ENCODE results near the gene CERK.

CERK gene

GRCh38 chr22:46676881-46677280, 61.2 kb downstream of the CERK start:
- H3K4me3 ChIP-seq (ENCODE audit: control insufficient read depth, low read depth, low read length) = no peak overlapping the region
- TF ChIP-seq CTCF (IDR thresholded peaks at IDR 0.05; ENCODE audit: control insufficient read depth, insufficient read depth, low read depth, low read length, missing control alignments) = no peak
- DNase-seq (ENCODE audit: low read depth) = no peak

- H3K4me3 ChIP-seq (ENCODE audit: control insufficient read depth, low read depth, low read length) = no peak overlapping the region
- DNase-seq (ENCODE audit: low read depth) = no peak
- TF ChIP-seq CTCF (IDR thresholded peaks at IDR 0.05; ENCODE audit: control insufficient read depth, insufficient read depth, low read depth, low read length, missing control alignments) = no peak
Observed at GRCh38 chr22:46676479-46676878, 61.6 kb downstream of the CERK start.

- H3K4me3 ChIP-seq (ENCODE audit: control insufficient read depth, low read depth, low read length) = no peak overlapping the region
- DNase-seq (ENCODE audit: low read depth) = no peak
- no peak for TF ChIP-seq CTCF (IDR thresholded peaks at IDR 0.05; ENCODE audit: control insufficient read depth, insufficient read depth, low read depth, low read length, missing control alignments)
Observed at GRCh38 chr22:46675938-46676337, 62.1 kb downstream of the CERK start.

GRCh38 chr22:46675479-46675878, 62.6 kb downstream of the CERK start:
- TF ChIP-seq CTCF (IDR thresholded peaks at IDR 0.05; ENCODE audit: control insufficient read depth, insufficient read depth, low read depth, low read length, missing control alignments) = no peak
- no peak for DNase-seq (ENCODE audit: low read depth)
- H3K4me3 ChIP-seq (ENCODE audit: control insufficient read depth, low read depth, low read length) = no peak overlapping the region

- no peak for TF ChIP-seq CTCF (IDR thresholded peaks at IDR 0.05; ENCODE audit: control insufficient read depth, insufficient read depth, low read depth, low read length, missing control alignments)
- no peak overlapping the region for H3K4me3 ChIP-seq (ENCODE audit: control insufficient read depth, low read depth, low read length)
- no peak for DNase-seq (ENCODE audit: low read depth)
Observed at GRCh38 chr22:46674906-46675305, 63.1 kb downstream of the CERK start.

GRCh38 chr22:46674367-46674781, 63.7 kb downstream of the CERK start:
- no peak overlapping the region for H3K4me3 ChIP-seq (ENCODE audit: control insufficient read depth, low read depth, low read length)
- no peak for TF ChIP-seq CTCF (IDR thresholded peaks at IDR 0.05; ENCODE audit: control insufficient read depth, insufficient read depth, low read depth, low read length, missing control alignments)

GRCh38 chr22:46673662-46674236, 64.3 kb downstream of the CERK start:
- no peak overlapping the region for H3K4me3 ChIP-seq (ENCODE audit: control insufficient read depth, low read depth, low read length)
- DNase-seq (ENCODE audit: low read depth) = no peak
- TF ChIP-seq CTCF (IDR thresholded peaks at IDR 0.05; ENCODE audit: control insufficient read depth, insufficient read depth, low read depth, low read length, missing control alignments) = no peak

More at GRCh38 chr22:46674367-46674781, 63.7 kb downstream of the CERK start:
- DNase-seq (ENCODE audit: low read depth) = no peak

Measured in AG09309 (cell line).